PFSK-1 (cell line): ENCODE results near the gene STC2.

Source experiments
- FOXP2 ChIP-seq: optimal IDR thresholded peaks from 2 replicates; pipeline ENCODE3; 2011; ENCODE audit warnings: borderline replicate concordance, control low read depth, inconsistent platforms; ENCODE audit not compliant: insufficient read depth; ENCODE audit errors: extremely low read length, extremely low read depth
- POLR2AphosphoS5 ChIP-seq: IDR thresholded peaks from 2 replicates; pipeline ENCODE4 v1.6.1; 2012; ENCODE audit warnings: low read depth, mild to moderate bottlenecking, control low read depth, low read length, moderate library complexity
- REST ChIP-seq, 2 experiments: IDR thresholded peaks; 2 replicates each; pipeline versions ENCODE4 v1.6.1 to v1.8.0; 2011 to 2012; ENCODE audit warnings: low read depth in 2 of 2, low read length in 2 of 2, control low read depth in 1 of 2, inconsistent platforms in 1 of 2, mild to moderate bottlenecking in 1 of 2, moderate library complexity in 1 of 2; ENCODE audit not compliant: insufficient read depth in 1 of 2
- SIN3A ChIP-seq: IDR thresholded peaks from 2 replicates; pipeline ENCODE4 v1.6.1; 2012; ENCODE audit warnings: mild to moderate bottlenecking, low read length, moderate library complexity, borderline replicate concordance; ENCODE audit not compliant: insufficient read depth
- TAF1 ChIP-seq: IDR thresholded peaks from 2 replicates; pipeline ENCODE4 v1.6.1; 2012; ENCODE audit warnings: low read length, control low read depth, borderline replicate concordance; ENCODE audit not compliant: insufficient read depth

- no peak for TF ChIP-seq POLR2AphosphoS5
- TF ChIP-seq FOXP2, result no peak
- TF ChIP-seq TAF1, result no peak
- TF ChIP-seq SIN3A, result no peak
- no peak for TF ChIP-seq REST (IDR thresholded peaks at IDR 0.05; ENCODE audit: insufficient read depth in 1 of 2, low read depth in 2 of 2, low read length in 2 of 2)
These were observed 44.6 kb downstream of the STC2 start for GRCh38 chr5:173283318-173284288.
